A549 (cell line): Measurements from ENCODE around the gene USP6NL.

Experiments
- CHD2 ChIP-seq: fragments of 150-350 bp; IDR thresholded peaks from 2 replicates; pipeline ENCODE4 v1.6.1; 2014; ENCODE audit warnings: low read length; ENCODE audit not compliant: partially characterized antibody
- CTCF ChIP-seq: fragments of >200 bp; sonication (Bioruptor Twin); formaldehyde crosslinking; IDR thresholded peaks from 3 replicates; pipeline ENCODE4 v1.5.1; 2016
- EP300 ChIP-seq, 2 experiments: fragments of >200 bp; sonication (Bioruptor Twin); formaldehyde crosslinking; IDR thresholded peaks; 2 replicates in 1 of 2; 3 replicates in 1 of 2; pipeline ENCODE4 v1.6.1; 2016 to 2017
- FOSL2 ChIP-seq, 2 experiments: fragments of 450-650 bp in 1 of 2; fragments of >200 bp in 1 of 2; sonication (Bioruptor Twin) in 1 of 2; formaldehyde crosslinking; IDR thresholded peaks; 2 replicates each; pipeline versions ENCODE4 v1.5.0 to v1.6.1; 2016 to 2020; ENCODE audit warnings: mild to moderate bottlenecking in 1 of 2, moderate library complexity in 1 of 2

- TF ChIP-seq CTCF (no peak), CHD2 (no peak), FOSL2 (IDR thresholded peaks at IDR 0.05) (no peak), FOSL2 (CRISPR knock-in tag; IDR thresholded peaks at IDR 0.05) (no peak), EP300 (IDR thresholded peaks at IDR 0.05) (no peak)
These were observed 129.1 kb downstream of the USP6NL start for GRCh38 chr10:11482306-11482705.
